ENCODE measurements around the gene IMP4. TPM values are rescaled to one million over a fixed set of nuclear protein-coding genes. Genes with fewer than 3 reads are reported as not detected.

IMP4 gene
- total RNA-seq, 1 experiment from 2014 or later: 101 TPM

- WGBS (ENCODE audit: extremely low coverage, insufficient read length, low lambda C conversion rate): no CpG with 5 or more reads among the region's 3 CpGs
- no peaks in the 10 kb centered on the region; the same call in 1 of the 2 replicates for H3K27me3 Mint-ChIP-seq (ENCODE audit: low read depth)
- no peak overlapping the region for H4K8ac ChIP-seq (replicated peaks; ENCODE audit: insufficient read length, low read depth, low read length)
- no peaks in the 10 kb centered on the region for H4K20me1 ChIP-seq (ENCODE audit: control insufficient read depth, insufficient read depth, insufficient read length)
- no peaks in the 10 kb centered on the region for H3K79me1 ChIP-seq (ENCODE audit: insufficient read depth, low read depth, low read length, poor library complexity, severe bottlenecking)
- H3K9me3 Mint-ChIP-seq: no peaks in the 10 kb centered on the region
- no peak overlapping the region for H2BK5ac ChIP-seq (ENCODE audit: insufficient read length, low read length)
- H2AK5ac ChIP-seq (ENCODE audit: insufficient read length, low read length): no peak overlapping the region
- peaks cover 0 to 11% (median 7%) of the 10 kb centered on the region in 3 experiments; a peak in 5 of 7 replicates for H3K36me3 Mint-ChIP-seq (ENCODE audit: insufficient read depth in 1 of 3, low read depth in 3 of 3)
- no peak overlapping the region for H3K9ac ChIP-seq (ENCODE audit: extremely low read depth, insufficient read length, low read length)
- H3K4me2 ChIP-seq (ENCODE audit: insufficient read depth, insufficient read length, low read length): no peak overlapping the region
- no peak overlapping the region for H2BK15ac ChIP-seq (ENCODE audit: low read depth, low read length)
- H3K4me1 ChIP-seq (ENCODE audit: insufficient read depth, low read length): no peaks in the 10 kb centered on the region
- H3K23ac ChIP-seq (ENCODE audit: insufficient read length, low read depth, low read length): no peak overlapping the region
- no peak overlapping the region for H3K56ac ChIP-seq (ENCODE audit: insufficient read length, low read depth, low read length)
- H3K27me3 ChIP-seq (ENCODE audit: insufficient read depth, low read length): no peaks in the 10 kb centered on the region
- H3K79me2 ChIP-seq (ENCODE audit: insufficient read depth, low read length): no peaks in the 10 kb centered on the region
- no peak overlapping the region for H3T11ph ChIP-seq (ENCODE audit: low read length)
- no peak for TF ChIP-seq CTCF (conservative IDR thresholded peaks at IDR 0.05)
- H3K4me1 Mint-ChIP-seq: peaks cover 0 to 5% of the 10 kb centered on the region in 2 experiments; a peak in 1 of 4 replicates
- no peaks in the 10 kb centered on the region for H3K9me3 ChIP-seq (ENCODE audit: control insufficient read depth, low read depth, low read length)
- H3K27ac Mint-ChIP-seq: no peak overlapping the region
- no peak overlapping the region for H3K18ac ChIP-seq (ENCODE audit: insufficient read length, low read depth, low read length)
- no peak overlapping the region for H2BK20ac ChIP-seq (ENCODE audit: low read depth, low read length, poor library complexity, severe bottlenecking)
- H4K5ac ChIP-seq (ENCODE audit: insufficient read length, low read depth, low read length): no peak overlapping the region
- no peaks in the 10 kb centered on the region for H3K23me2 ChIP-seq (ENCODE audit: insufficient read length, low read depth, low read length, poor library complexity, severe bottlenecking)
- H3K4me3 Mint-ChIP-seq: no peak overlapping the region
- no peak overlapping the region for H3K27ac ChIP-seq (ENCODE audit: insufficient read length, low read depth, low read length)
- no peak overlapping the region for H3K14ac ChIP-seq (ENCODE audit: insufficient read depth, low read length)
- no peak overlapping the region for H2AFZ ChIP-seq (ENCODE audit: low read length)
- no peak overlapping the region for H3K4ac ChIP-seq (ENCODE audit: low read depth, low read length)
- H2BK120ac ChIP-seq (ENCODE audit: low read depth, low read length, poor library complexity, severe bottlenecking): no peak overlapping the region
- H2BK12ac ChIP-seq (ENCODE audit: insufficient read length, low read depth, low read length): no peak overlapping the region
- DNase-seq: no peak
- no peak overlapping the region for H4K91ac ChIP-seq (ENCODE audit: insufficient read length, low read depth, low read length)
Measured at GRCh38 chr2:130378898-130379214, 36.2 kb downstream of the IMP4 start.

Measured in H9 (cell line).